BLaER1 (cell line): ENCODE data around the gene CCDC194.

ENCODE experiments used
- H3K27ac ChIP-seq: shearing (Covaris generic); formaldehyde crosslinking; 2 replicates; pipeline ENCODE4 v1.8.1; 2022
- H3K27me3 ChIP-seq: shearing (Covaris generic); formaldehyde crosslinking; 2 replicates; pipeline ENCODE4 v1.8.1; 2022
- H3K36me3 ChIP-seq: shearing (Covaris generic); formaldehyde crosslinking; 2 replicates; pipeline ENCODE4 v1.8.1; 2022
- H3K4me1 ChIP-seq: shearing (Covaris generic); formaldehyde crosslinking; 2 replicates; pipeline ENCODE4 v1.8.1; 2022
- H3K4me2 ChIP-seq: shearing (Covaris generic); formaldehyde crosslinking; 2 replicates; pipeline ENCODE4 v1.8.1; 2022
- H3K4me3 ChIP-seq: shearing (Covaris generic); formaldehyde crosslinking; 2 replicates; pipeline ENCODE4 v1.8.1; 2022
- H3K9ac ChIP-seq: shearing (Covaris generic); formaldehyde crosslinking; 2 replicates; pipeline ENCODE4 v1.8.1; 2022
- H3K9me3 ChIP-seq: shearing (Covaris generic); formaldehyde crosslinking; 2 replicates; pipeline ENCODE4 v1.8.1; 2022
- H4K20me1 ChIP-seq: shearing (Covaris generic); formaldehyde crosslinking; 2 replicates; pipeline ENCODE4 v1.8.1; 2022
- Cebpa-rat ChIP-seq: shearing (Covaris generic); IDR thresholded peaks from 2 replicates; pipeline ENCODE4 v1.8.1; 2022

CCDC194 gene, protein sequence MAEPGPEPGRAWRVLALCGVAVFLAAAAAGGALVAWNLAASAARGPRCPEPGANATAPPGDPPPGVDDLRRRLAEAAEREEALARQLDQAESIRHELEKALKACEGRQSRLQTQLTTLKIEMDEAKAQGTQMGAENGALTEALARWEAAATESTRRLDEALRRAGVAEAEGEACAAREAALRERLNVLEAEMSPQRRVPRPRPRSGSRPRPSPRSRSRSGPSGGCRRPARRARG

GRCh38 chr19:17393914-17394313 is at the start of gene CCDC194:
Gene CCDC194, minus strand, starts transcription at chr19:17394196. Its CDS starts 38 bp downstream, at chr19:17394158.
- H3K9ac ChIP-seq = no peak within 1 kb of the TSS
- H4K20me1 ChIP-seq = no peaks in the 10 kb centered on the region
- no peak within 1 kb of the TSS for H3K4me3 ChIP-seq
- H3K27me3 ChIP-seq = peaks cover 14% of the 10 kb centered on the region; the same call in 1 of the 2 replicates
- no peak for TF ChIP-seq Cebpa-rat
- H3K9me3 ChIP-seq = 0 out of 2 replicates have a peak, but pooled peaks cover 4% of the 10 kb centered on the region
- peak within 1 kb of the TSS; percentile 53 for H3K4me2 ChIP-seq
- peaks cover 46% of the 10 kb centered on the region for H3K4me1 ChIP-seq
- no peak within 1 kb of the TSS for H3K27ac ChIP-seq
- H3K36me3 ChIP-seq = peaks cover 10% of the 10 kb centered on the region; the same call in 1 of the 2 replicates

DNA sequence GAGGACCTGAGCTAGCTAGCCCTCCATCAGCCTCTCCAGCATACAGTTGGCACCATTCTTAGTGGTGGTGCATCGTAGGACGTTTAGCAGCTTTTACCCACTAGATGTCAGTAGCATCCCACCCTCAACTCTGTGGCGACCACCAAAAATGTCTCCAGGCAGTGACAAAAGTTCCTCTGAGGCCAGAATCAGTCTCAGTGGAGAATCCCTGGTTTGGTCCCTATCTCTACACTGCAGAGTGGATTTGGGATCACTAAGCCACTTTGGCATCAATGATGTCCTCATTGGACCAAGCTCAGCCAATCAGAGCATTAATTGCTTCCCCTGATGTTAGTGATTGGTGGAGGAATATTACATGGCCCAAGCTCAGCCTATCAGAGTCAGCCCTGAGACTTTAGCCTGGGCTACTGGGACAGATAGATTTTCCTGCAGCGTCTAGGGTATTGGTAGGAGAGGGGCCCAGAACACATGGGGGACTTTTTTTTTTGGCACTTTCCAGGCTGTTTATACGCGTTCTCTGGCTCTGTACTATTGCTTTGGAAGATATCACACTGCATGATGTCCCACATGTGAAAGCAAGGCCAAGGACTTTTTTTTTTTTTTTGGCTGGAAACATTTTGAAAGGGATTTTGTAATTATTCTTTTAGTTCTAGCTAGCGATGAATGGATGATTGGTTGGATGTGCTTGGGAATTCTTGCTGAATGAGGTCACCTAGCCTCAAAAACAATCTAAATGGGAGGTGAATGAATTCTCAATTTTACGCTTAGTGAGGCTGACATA is 47.4 kb upstream of the CCDC194 start:
- H3K27me3 ChIP-seq = no peaks in the 10 kb centered on the region
- H3K9me3 ChIP-seq = peaks cover under 1% of the 10 kb centered on the region; the same call in 1 of the 2 replicates
- H3K36me3 ChIP-seq = peaks cover 29% of the 10 kb centered on the region
- H3K4me2 ChIP-seq = no peak overlapping the region
- H3K9ac ChIP-seq = no peak overlapping the region
- no peak for TF ChIP-seq Cebpa-rat
- no peaks in the 10 kb centered on the region for H4K20me1 ChIP-seq
- peaks cover 4% of the 10 kb centered on the region for H3K4me1 ChIP-seq
- no peak overlapping the region for H3K27ac ChIP-seq
- H3K4me3 ChIP-seq = no peak overlapping the region

GRCh38 chr19:17436874-17437267 is 42.9 kb upstream of the CCDC194 start:
- H3K27ac ChIP-seq = no peak overlapping the region
- no peak for TF ChIP-seq Cebpa-rat
- H3K36me3 ChIP-seq = peaks cover 44% of the 10 kb centered on the region
- H3K9ac ChIP-seq = no peak overlapping the region
- peaks cover 6% of the 10 kb centered on the region for H3K9me3 ChIP-seq
- no peaks in the 10 kb centered on the region for H3K27me3 ChIP-seq
- no peak overlapping the region for H3K4me3 ChIP-seq
- no peak overlapping the region for H3K4me2 ChIP-seq
- H3K4me1 ChIP-seq = no peaks in the 10 kb centered on the region
- no peaks in the 10 kb centered on the region for H4K20me1 ChIP-seq

- peaks cover 39% of the 10 kb centered on the region for H3K36me3 ChIP-seq
- no peaks in the 10 kb centered on the region for H3K4me1 ChIP-seq
- H3K4me3 ChIP-seq = no peak overlapping the region
- no peak overlapping the region for H3K9ac ChIP-seq
- no peak overlapping the region for H3K4me2 ChIP-seq
- H3K27me3 ChIP-seq = no peaks in the 10 kb centered on the region
- H3K9me3 ChIP-seq = peaks cover 6% of the 10 kb centered on the region
- TF ChIP-seq Cebpa-rat = no peak
- H4K20me1 ChIP-seq = no peaks in the 10 kb centered on the region
- H3K27ac ChIP-seq = no peak overlapping the region
Observed at GRCh38 chr19:17436094-17436873, 42.3 kb upstream of the CCDC194 start.

DNA sequence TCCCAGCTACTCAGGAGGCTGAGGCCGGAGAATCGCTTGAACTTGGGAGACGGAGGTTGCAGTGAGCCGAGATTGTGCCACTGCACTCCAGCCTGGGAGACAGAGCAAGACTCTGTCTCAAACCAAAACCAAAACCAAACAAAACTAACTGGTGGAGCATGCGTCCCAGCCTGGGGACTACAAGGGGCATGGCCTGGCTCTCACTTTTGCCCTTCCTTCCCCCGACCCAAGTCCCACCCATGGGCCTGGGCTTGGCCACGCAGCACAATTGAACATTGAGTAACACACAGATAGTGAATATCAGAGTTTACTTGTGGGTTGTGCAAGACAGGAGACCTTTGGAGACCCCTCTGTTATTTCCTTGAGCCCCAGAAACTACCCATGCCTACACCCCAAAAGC is 41.2 kb upstream of the CCDC194 start:
- H3K4me3 ChIP-seq = no peak overlapping the region
- no peaks in the 10 kb centered on the region for H3K4me1 ChIP-seq
- no peaks in the 10 kb centered on the region for H4K20me1 ChIP-seq
- H3K9ac ChIP-seq = no peak overlapping the region
- no peaks in the 10 kb centered on the region for H3K27me3 ChIP-seq
- no peak overlapping the region for H3K27ac ChIP-seq
- no peak overlapping the region for H3K4me2 ChIP-seq
- TF ChIP-seq Cebpa-rat = no peak
- peaks cover 39% of the 10 kb centered on the region for H3K36me3 ChIP-seq
- H3K9me3 ChIP-seq = peaks cover 6% of the 10 kb centered on the region

DNA sequence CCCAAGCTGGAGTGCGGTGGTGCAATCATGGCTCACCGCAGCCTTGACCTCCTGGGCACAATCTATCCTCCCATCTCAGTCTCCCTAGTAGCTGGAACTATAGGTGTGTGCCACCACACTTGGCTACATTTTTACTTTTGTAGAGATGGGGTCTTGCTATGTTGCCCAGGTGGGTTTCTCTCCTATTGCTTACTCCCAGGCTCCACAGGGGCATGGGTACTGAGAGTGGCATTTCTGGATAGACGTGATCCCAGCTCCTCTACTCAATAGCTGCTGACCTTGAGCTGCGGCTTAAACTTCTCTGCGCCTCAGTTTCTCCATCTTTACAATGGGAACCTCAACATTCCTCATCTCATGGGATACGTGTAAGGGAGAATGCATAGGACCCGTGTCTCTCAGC is 37.4 kb upstream of the CCDC194 start:
- peaks cover 32% of the 10 kb centered on the region for H3K36me3 ChIP-seq
- no peaks in the 10 kb centered on the region for H4K20me1 ChIP-seq
- no peak overlapping the region for H3K4me2 ChIP-seq
- TF ChIP-seq Cebpa-rat = no peak
- H3K9ac ChIP-seq = no peak overlapping the region
- no peak overlapping the region for H3K4me3 ChIP-seq
- H3K27me3 ChIP-seq = no peaks in the 10 kb centered on the region
- peaks cover 10% of the 10 kb centered on the region for H3K4me1 ChIP-seq
- no peak overlapping the region for H3K27ac ChIP-seq
- peaks cover 6% of the 10 kb centered on the region for H3K9me3 ChIP-seq

DNA sequence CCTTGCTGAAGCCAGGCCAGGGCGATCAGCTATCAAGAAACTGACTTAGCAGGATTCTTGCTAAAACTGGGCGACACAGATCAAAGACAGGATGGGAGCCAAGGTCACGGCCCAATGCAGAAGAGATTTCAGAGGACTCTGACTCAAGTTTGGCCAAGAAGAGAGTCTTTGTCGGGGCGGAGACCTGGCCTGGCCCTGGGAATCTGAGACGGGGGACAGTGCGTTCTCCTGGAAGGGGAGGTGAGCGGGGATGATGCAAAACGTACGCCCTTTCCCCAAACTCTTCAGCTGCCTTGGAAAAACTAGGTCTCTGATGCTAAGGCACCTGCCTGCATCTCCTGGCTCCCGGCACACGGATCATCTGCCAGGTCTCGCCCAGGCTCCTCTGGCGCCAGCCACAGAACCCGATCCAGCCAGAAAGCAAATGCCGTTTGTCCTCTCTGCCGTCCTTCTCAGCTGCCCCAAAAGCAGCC is 35.7 kb upstream of the CCDC194 start:
- Histone ChIP-seq H3K4me1 (peaks cover 17% of the 10 kb centered on the region), H3K9me3 (no peaks in the 10 kb centered on the region), H3K27ac (0 out of 2 replicates have a peak overlapping the region, but pooled peaks have one; percentile 18), H3K27me3 (no peaks in the 10 kb centered on the region), H3K4me2 (0 out of 2 replicates have a peak overlapping the region, but pooled peaks have one; percentile 8), H4K20me1 (no peaks in the 10 kb centered on the region), H3K9ac (no peak overlapping the region), H3K4me3 (no peak overlapping the region), H3K36me3 (peaks cover 14% of the 10 kb centered on the region; the same call in 1 of the 2 replicates)
- no peak for TF ChIP-seq Cebpa-rat

DNA sequence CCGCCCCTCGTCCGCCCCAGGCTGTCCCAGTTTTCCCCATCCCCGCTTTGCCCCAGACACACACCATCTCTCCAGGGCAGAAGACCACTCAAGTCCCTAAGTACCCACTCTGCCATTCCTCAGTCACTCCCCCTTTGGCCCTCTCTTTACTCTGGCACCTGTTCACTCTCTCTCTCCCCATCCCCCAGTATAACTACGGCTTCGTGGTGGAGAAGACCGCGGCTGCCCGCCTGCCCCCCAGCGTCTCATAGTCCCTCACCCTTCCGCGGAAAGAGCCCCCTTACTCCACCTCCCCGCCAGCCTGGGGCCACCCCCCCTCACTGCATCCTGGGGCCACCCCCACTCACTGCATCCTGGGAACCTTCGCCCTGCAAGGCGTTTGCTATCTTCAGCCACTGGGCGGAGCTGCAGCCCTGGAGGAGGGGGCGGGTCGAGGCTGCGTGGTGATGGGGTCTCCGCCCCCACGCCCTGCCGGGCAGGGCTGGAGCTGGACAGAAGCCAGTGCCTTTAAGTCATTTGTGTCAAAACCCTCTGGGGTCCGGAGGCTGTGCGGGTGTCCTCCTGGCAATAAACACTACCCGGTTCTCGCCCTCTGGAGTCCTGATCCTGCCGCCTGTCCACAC is 30.9 kb upstream of the CCDC194 start:
- TF ChIP-seq Cebpa-rat = no peak
- no peaks in the 10 kb centered on the region for H4K20me1 ChIP-seq
- H3K4me3 ChIP-seq = peak overlapping the region; percentile 11; the same call in 1 of the 2 replicates
- H3K4me2 ChIP-seq = peak overlapping the region; percentile 66
- H3K36me3 ChIP-seq = peaks cover 19% of the 10 kb centered on the region
- peaks cover 34% of the 10 kb centered on the region for H3K4me1 ChIP-seq
- no peaks in the 10 kb centered on the region for H3K9me3 ChIP-seq
- H3K27me3 ChIP-seq = no peaks in the 10 kb centered on the region
- no peak overlapping the region for H3K9ac ChIP-seq
- H3K27ac ChIP-seq = no peak overlapping the region
